WI38 (cell line): ENCODE data around the gene LUC7L3.

ENCODE experiments used
- H3K4me3 ChIP-seq: 2 replicates; pipeline ENCODE4 v1.5.1; 2011; ENCODE audit warnings: low read depth, mild to moderate bottlenecking, control low read depth, low read length
- TF ChIP-seq, protein P1 (sequence below): IDR thresholded peaks from 2 replicates; pipeline ENCODE4 v1.5.1; 2012; ENCODE audit warnings: low read depth, mild to moderate bottlenecking, control low read depth, low read length

The LUC7L3 gene

DNA sequence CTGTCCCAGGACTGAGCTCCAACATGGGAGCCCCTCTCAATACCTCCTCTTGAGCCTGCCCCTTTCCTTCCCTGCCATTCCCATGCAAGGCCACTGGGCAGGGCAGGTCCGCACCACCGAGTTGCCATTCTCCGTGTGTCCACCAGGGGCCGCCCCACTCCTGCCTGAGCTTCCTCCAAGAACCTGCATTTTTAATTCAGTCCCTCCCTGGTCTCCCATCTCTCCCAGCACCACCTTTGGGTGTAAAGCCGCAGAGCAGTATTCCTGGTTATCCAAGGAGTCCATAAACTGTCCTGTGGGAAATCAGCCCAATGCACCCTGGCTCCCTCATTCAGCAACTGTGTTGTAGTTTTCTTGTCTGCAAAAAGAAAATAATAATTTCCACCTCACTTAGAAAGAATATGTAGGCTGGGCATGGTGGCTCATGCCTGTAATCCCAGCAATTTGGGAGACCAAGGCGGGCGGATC is 63.8 kb downstream of the LUC7L3 start:
- TF ChIP-seq, protein P1, sequence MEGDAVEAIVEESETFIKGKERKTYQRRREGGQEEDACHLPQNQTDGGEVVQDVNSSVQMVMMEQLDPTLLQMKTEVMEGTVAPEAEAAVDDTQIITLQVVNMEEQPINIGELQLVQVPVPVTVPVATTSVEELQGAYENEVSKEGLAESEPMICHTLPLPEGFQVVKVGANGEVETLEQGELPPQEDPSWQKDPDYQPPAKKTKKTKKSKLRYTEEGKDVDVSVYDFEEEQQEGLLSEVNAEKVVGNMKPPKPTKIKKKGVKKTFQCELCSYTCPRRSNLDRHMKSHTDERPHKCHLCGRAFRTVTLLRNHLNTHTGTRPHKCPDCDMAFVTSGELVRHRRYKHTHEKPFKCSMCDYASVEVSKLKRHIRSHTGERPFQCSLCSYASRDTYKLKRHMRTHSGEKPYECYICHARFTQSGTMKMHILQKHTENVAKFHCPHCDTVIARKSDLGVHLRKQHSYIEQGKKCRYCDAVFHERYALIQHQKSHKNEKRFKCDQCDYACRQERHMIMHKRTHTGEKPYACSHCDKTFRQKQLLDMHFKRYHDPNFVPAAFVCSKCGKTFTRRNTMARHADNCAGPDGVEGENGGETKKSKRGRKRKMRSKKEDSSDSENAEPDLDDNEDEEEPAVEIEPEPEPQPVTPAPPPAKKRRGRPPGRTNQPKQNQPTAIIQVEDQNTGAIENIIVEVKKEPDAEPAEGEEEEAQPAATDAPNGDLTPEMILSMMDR, result peak; percentile 97
- no peak overlapping the region for H3K4me3 ChIP-seq

- TF ChIP-seq, protein P1, result no peak
- no peak overlapping the region for H3K4me3 ChIP-seq
Observed at GRCh38 chr17:50783905-50784304, 64.5 kb downstream of the LUC7L3 start.

GRCh38 chr17:50785126-50785525 is 65.7 kb downstream of the LUC7L3 start:
- H3K4me3 ChIP-seq, result no peak overlapping the region
- TF ChIP-seq, protein P1, result no peak

GRCh38 chr17:50785946-50786570 is 66.7 kb downstream of the LUC7L3 start:
- TF ChIP-seq, protein P1, result no peak

GRCh38 chr17:50787106-50787505 is 67.7 kb downstream of the LUC7L3 start:
- TF ChIP-seq, protein P1, result no peak
- H3K4me3 ChIP-seq, result no peak overlapping the region

More at GRCh38 chr17:50785946-50786570, 66.7 kb downstream of the LUC7L3 start:
- no peak overlapping the region for H3K4me3 ChIP-seq

- TF ChIP-seq, protein P1, result no peak
Observed at GRCh38 chr17:50790618-50791017, 71.2 kb downstream of the LUC7L3 start.

GRCh38 chr17:50792132-50792531 is 72.7 kb downstream of the LUC7L3 start:
- TF ChIP-seq, protein P1, result no peak

More at GRCh38 chr17:50790618-50791017, 71.2 kb downstream of the LUC7L3 start:
- no peak overlapping the region for H3K4me3 ChIP-seq

More at GRCh38 chr17:50792132-50792531, 72.7 kb downstream of the LUC7L3 start:
- no peak overlapping the region for H3K4me3 ChIP-seq
